Right lobe of liver (tissue), 4 donors: Measurements from ENCODE around the gene RNPC3.

Source experiments
- CTCF ChIP-seq, 4 donors: fragments of 200-600 bp in 3 of 4; fragments of 450-650 bp in 1 of 4; IDR thresholded peaks; one replicate each; pipeline versions ENCODE4 v1.5.1 to v1.8.0; 2016 to 2022; ENCODE audit warnings: antibody characterized with exemption in 4 of 4, mild to moderate bottlenecking in 2 of 4
- POLR2A ChIP-seq: fragments of 450-650 bp; IDR thresholded peaks from one replicate; pipeline ENCODE4 v1.6.1; 2017; ENCODE audit warnings: antibody characterized with exemption, mild to moderate bottlenecking
- donor health status: DM: no; HTN: no; CAD: no.
- donor health status: DM: no; HTN: no; CAD: no.
- donor health status: DM: no; HTN: yes; CAD: no.

DNA sequence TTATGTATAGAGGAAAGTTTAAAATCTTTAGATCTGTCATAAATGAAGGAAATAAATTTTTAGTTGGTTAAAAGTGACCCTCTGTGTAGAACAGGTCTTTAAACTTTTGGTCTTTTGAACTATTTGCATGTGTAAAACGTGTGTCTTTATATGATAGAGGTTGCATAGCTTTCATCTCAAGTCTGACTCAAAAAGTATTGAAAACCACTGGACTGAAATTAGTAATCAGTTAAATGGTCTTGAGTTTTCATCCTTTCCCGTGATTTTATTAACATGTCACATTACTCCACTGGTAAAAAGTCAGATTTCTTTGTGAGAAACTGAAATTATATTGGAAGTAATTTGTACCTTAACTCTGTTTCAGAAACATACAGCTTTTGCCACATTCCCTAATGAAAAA is 1.8 kb downstream of the RNPC3 start:
- TF ChIP-seq CTCF (IDR thresholded peaks at IDR 0.05) (no peak), POLR2A (no peak)
